Colonic mucosa (tissue), 4 donors: ENCODE results near the gene ZSWIM6. TPM values are rescaled to one million over a fixed set of nuclear protein-coding genes. Genes with fewer than 3 reads are reported as not detected.

Experiments used
- DNase-seq: peaks from one replicate; pipeline ENCODE4 v3.0.0-alpha.2; 2020
- H3K27ac ChIP-seq: fragments of 200-600 bp; one replicate; pipeline ENCODE4 v1.8.0; 2021
- H3K27me3 ChIP-seq: fragments of 200-600 bp; one replicate; pipeline ENCODE4 v1.8.0; 2021
- H3K36me3 ChIP-seq: fragments of 200-600 bp; one replicate; pipeline ENCODE4 v1.8.0; 2021
- H3K4me1 ChIP-seq: fragments of 200-600 bp; one replicate; pipeline ENCODE4 v1.8.0; 2021; ENCODE audit warnings: mild to moderate bottlenecking
- H3K4me3 ChIP-seq: fragments of 200-600 bp; one replicate; pipeline ENCODE4 v1.8.0; 2021
- H3K9ac ChIP-seq, 2 donors: one replicate each; pipeline ENCODE4 v1.7.0; 2013; ENCODE audit warnings: control low read depth in 2 of 2, low read depth in 2 of 2, low read length in 2 of 2
- H3K9me3 ChIP-seq: fragments of 200-600 bp; one replicate; pipeline ENCODE4 v1.8.0; 2021
- intact Hi-C: fragments of 100-400 bp; cut with DNase I; formaldehyde crosslinking; loops from one replicate; pipeline ENCODE4 v1.14.1; 2022
- total RNA-seq, 2 donors: library from RNA; stranded (reverse); fragmentation: NEBNext Ultra II Directional in 1 of 2; extraction: Animal tissue kit (Norgen Biotek cat#: 25700) in 1 of 2; gene quantifications; one replicate each; pipeline ENCODE4 v1.2.1, GENCODE V29; 2021
- TF ChIP-seq, protein P1 (sequence below): fragments of 200-600 bp; IDR thresholded peaks from one replicate; pipeline ENCODE4 v1.8.0; 2022; ENCODE audit warnings: antibody characterized with exemption, mild to moderate bottlenecking
- donor health status: healthy.
- donor health status: DM: no; HTN: no; CAD: no.
- donor health status: DM: no; HTN: no; CAD: no.

ZSWIM6 gene
- total RNA-seq, 2 donors from 2014 or later, result 16.4 to 24.5 TPM

DNA sequence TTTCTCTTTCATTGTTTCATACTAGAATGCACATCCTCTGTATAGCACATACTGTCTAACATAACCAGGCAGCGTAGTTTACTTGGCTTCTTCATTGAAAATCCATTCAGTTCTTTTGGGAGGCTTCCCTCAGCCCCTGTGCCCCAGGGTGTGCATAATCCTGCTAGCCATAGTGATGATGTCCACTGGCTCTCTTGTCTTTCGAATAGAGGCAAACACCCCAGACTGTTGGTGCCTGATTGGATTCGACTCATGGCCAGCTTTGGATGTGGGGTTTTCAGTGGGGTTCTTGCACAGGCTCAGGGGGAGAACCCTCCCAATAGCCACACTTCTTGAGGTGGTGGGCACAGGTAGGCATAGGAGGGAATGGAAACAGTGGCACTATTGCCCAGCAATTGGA, 53.6 kb downstream of the ZSWIM6 start:
- no peaks in the 10 kb centered on the region for H3K9me3 ChIP-seq
- intact Hi-C loops, result no loop called here
- H3K27me3 ChIP-seq, result no peaks in the 10 kb centered on the region
- H3K4me3 ChIP-seq, result no peak overlapping the region
- no peak for DNase-seq
- H3K4me1 ChIP-seq, result no peaks in the 10 kb centered on the region
- no peaks in the 10 kb centered on the region for H3K36me3 ChIP-seq
- TF ChIP-seq, protein P1, sequence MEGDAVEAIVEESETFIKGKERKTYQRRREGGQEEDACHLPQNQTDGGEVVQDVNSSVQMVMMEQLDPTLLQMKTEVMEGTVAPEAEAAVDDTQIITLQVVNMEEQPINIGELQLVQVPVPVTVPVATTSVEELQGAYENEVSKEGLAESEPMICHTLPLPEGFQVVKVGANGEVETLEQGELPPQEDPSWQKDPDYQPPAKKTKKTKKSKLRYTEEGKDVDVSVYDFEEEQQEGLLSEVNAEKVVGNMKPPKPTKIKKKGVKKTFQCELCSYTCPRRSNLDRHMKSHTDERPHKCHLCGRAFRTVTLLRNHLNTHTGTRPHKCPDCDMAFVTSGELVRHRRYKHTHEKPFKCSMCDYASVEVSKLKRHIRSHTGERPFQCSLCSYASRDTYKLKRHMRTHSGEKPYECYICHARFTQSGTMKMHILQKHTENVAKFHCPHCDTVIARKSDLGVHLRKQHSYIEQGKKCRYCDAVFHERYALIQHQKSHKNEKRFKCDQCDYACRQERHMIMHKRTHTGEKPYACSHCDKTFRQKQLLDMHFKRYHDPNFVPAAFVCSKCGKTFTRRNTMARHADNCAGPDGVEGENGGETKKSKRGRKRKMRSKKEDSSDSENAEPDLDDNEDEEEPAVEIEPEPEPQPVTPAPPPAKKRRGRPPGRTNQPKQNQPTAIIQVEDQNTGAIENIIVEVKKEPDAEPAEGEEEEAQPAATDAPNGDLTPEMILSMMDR, result no peak
- no peak overlapping the region for H3K27ac ChIP-seq
- H3K9ac ChIP-seq, result no peak overlapping the region

DNA sequence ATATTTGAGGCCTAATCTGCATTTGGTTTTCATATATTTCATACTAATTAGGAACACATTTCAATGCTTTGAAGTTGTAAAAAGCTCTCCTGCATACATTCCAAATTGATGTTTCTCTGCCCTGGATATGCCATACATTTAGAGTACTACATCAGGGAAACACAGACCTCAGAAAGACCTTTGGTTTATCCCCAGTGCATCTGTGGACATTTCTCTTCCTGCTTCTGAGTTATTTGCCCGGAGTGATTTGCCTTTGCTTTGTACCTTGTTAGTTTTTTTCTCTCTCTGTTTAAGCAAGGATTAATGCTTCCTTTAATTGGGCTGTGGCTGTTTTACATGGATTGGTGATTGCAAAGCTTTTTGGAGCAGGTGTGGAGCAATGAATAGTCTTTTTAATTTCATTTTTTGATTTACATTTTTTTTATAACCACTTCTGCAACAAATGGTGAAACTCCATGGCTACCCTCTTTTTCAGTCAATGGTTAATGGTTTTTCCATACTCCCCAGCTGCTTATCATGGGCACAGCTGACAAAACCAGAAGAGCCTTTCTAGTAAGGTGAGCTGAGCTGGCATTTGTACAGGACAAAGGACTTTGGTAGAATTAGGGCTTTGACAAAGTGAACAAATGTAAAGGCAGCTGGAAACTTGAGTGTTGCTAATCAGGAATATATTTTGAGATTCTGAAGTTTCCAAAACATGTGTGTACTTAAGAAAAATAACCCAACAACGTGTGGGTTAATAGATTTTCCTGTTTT, 54.2 kb downstream of the ZSWIM6 start:
- no peak for DNase-seq
- no peak overlapping the region for H3K9ac ChIP-seq
- no peaks in the 10 kb centered on the region for H3K4me1 ChIP-seq
- no peaks in the 10 kb centered on the region for H3K36me3 ChIP-seq
- intact Hi-C loops, result no loop called here
- H3K9me3 ChIP-seq, result no peaks in the 10 kb centered on the region
- TF ChIP-seq, protein P1, result no peak
- no peak overlapping the region for H3K4me3 ChIP-seq
- no peaks in the 10 kb centered on the region for H3K27me3 ChIP-seq
- no peak overlapping the region for H3K27ac ChIP-seq

DNA sequence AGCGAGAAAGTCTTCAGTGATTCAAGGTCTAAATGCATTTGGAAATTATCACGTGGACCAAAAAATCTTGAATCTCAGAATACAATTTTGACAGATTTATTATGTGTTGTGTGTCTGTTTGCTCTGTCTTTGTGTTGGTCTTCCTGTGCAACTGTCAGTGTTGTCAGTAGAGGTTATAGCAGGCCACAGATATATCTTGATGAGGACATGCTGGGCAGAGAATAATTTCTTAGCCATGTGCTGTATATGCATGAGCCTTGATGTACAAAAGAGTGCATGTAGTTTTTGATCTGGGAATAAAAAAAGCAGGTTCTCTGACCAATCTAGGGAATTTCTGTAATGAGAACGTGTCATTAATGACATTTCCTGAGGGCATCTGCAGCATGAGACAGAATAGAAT, 57.6 kb downstream of the ZSWIM6 start:
- Histone ChIP-seq H3K4me1 (no peaks in the 10 kb centered on the region), H3K27me3 (no peaks in the 10 kb centered on the region), H3K4me3 (no peak overlapping the region), H3K27ac (no peak overlapping the region), H3K9me3 (no peaks in the 10 kb centered on the region), H3K9ac (no peak overlapping the region), H3K36me3 (no peaks in the 10 kb centered on the region)
- no peak for DNase-seq
- intact Hi-C loops, result no loop called here
- TF ChIP-seq, protein P1, result no peak

DNA sequence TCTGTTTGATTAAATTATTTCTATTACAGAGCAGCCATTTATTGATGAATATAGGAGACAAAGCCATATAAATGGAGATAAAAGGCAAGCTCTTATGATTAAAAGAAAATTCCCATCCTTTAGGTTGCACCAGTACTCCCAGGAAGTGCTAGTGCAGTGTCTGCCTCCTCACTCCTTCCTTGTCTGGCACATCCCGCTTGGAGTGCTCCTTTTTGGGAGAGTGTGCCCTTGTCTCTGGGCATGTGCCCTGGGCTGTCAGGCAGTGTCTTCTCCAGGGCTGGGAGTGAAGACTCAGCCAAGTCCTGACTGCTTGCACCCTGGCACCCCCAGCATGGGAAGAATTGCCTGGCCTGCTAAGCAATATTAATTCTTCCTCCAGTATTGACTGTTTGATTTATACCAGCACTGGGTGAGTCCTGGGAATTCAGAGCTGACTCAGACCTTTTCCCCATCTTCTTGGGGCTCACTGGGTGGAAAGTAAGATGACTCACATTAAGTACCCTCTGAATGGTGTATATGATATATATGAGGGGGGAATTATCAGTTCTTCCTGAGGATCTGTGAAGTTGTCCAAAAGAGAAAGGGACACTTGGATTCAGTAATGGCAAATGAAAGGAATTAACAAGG, 62.1 kb downstream of the ZSWIM6 start:
- Histone ChIP-seq H3K9ac (no peak overlapping the region), H3K9me3 (no peaks in the 10 kb centered on the region), H3K27me3 (no peaks in the 10 kb centered on the region), H3K4me3 (no peak overlapping the region), H3K4me1 (no peaks in the 10 kb centered on the region), H3K27ac (no peak overlapping the region), H3K36me3 (no peaks in the 10 kb centered on the region)
- DNase-seq, result no peak
- intact Hi-C loops, result no loop called here
- TF ChIP-seq, protein P1, result no peak

DNA sequence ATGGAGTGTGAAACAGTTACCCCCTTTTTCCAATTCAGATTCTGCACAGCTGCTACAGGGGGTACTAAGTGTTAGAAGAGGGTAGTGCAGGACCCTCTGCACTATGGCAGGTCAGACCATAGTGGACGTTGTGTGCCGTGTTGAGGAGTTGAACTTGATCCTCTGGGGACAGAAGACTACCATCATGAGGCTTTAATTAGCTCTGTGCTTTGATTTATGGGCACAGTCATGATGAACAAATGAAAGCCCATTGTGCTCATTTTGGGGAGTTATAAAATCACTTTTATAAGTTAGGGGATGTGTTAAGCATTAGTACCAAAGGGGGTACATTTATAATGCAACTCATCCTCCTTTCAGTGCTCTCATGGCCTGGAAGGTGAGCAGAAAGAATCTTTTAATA, 62.7 kb downstream of the ZSWIM6 start:
- no peak overlapping the region for H3K4me3 ChIP-seq
- H3K27me3 ChIP-seq, result no peaks in the 10 kb centered on the region
- H3K36me3 ChIP-seq, result no peaks in the 10 kb centered on the region
- H3K9me3 ChIP-seq, result no peaks in the 10 kb centered on the region
- H3K27ac ChIP-seq, result no peak overlapping the region
- no peak overlapping the region for H3K9ac ChIP-seq
- TF ChIP-seq, protein P1, result no peak
- DNase-seq, result no peak
- intact Hi-C loops, result no loop called here
- H3K4me1 ChIP-seq, result no peaks in the 10 kb centered on the region
